ENCODE measurements around the gene PIP5K1B.

Gene PIP5K1B

GRCh38 chr9:68869022-68869421 is 164.0 kb downstream of the PIP5K1B start:
- DNase-seq: no peak

- no peak for DNase-seq
Measured at GRCh38 chr9:68870086-68870485, 165.0 kb downstream of the PIP5K1B start.

GRCh38 chr9:68871236-68871635 is 166.2 kb downstream of the PIP5K1B start:
- no peak for DNase-seq

DNA sequence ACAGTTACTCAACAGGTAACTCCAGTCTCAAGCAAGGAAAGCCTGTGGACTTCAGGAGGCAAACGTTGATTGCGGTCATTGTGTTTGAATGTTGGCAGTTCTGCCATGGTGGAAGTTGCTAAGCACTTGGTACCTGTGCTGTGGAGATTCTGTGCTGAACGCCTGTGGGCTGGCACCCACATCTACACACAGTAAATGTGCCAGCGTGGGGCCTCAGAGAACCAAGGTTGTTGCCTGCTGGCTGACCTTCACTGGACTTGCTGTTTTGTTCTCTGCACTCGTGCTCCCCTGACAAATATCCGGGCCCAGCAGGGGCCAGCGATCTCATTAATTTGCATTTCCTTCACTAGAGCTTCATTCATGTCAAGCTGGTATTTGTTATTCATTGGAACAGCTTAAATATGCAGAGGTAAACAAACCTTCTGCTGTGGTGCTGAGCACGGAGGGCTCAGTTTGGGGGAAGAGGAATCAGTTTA is 167.0 kb downstream of the PIP5K1B start:
- DNase-seq: no peak

- no peak for DNase-seq
Measured at GRCh38 chr9:68873179-68873578, 168.1 kb downstream of the PIP5K1B start.

- DNase-seq: no peak
Measured at GRCh38 chr9:68876273-68876672, 171.2 kb downstream of the PIP5K1B start.

DNA sequence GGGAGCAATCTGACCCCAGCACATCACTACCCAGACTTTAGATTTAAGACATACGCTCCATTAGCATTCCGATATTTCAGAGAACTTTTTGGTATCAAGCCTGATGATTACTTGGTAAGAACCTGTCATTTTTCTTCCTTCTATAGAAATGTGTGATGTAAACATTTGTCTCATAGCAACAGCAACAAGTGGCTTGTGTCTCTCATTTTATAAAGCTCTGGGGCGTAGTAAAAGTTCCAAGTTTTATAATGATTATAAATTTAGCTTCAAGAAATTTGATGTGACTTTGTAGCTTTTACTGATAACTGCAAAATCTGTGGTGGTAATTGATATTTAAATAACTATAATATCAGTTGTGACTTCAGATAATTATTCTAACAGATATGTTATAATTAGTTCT is 171.6 kb downstream of the PIP5K1B start:
- DNase-seq: no peak

- no peak for DNase-seq
Measured at GRCh38 chr9:68877219-68877618, 172.2 kb downstream of the PIP5K1B start.

GRCh38 chr9:68878450-68878849 is 173.4 kb downstream of the PIP5K1B start:
- DNase-seq: no peak

- no peak for DNase-seq
Measured at GRCh38 chr9:68883224-68883623, 178.2 kb downstream of the PIP5K1B start.

DNA sequence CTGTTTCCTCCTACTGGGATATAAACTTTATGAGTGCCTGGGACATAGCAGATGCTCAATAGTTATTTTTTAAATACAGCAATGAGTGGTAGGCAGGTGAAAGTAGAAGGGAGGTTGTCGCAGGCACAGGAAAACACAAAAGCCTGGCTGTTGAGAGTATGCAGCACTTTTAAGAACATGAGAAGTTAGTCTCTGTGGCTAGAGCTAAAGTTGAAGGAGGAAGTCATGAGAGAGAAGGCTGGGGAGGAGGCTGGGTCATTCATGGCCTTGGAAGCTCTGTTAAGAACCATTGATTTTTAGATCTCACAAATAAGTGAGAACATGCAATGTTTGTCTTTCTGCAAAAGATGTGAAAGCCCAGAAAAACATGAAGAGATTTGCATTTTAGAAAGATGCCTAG is 182.2 kb downstream of the PIP5K1B start:
- DNase-seq: no peak

- no peak for DNase-seq
Measured at GRCh38 chr9:68894502-68894901, 189.5 kb downstream of the PIP5K1B start.

DNA sequence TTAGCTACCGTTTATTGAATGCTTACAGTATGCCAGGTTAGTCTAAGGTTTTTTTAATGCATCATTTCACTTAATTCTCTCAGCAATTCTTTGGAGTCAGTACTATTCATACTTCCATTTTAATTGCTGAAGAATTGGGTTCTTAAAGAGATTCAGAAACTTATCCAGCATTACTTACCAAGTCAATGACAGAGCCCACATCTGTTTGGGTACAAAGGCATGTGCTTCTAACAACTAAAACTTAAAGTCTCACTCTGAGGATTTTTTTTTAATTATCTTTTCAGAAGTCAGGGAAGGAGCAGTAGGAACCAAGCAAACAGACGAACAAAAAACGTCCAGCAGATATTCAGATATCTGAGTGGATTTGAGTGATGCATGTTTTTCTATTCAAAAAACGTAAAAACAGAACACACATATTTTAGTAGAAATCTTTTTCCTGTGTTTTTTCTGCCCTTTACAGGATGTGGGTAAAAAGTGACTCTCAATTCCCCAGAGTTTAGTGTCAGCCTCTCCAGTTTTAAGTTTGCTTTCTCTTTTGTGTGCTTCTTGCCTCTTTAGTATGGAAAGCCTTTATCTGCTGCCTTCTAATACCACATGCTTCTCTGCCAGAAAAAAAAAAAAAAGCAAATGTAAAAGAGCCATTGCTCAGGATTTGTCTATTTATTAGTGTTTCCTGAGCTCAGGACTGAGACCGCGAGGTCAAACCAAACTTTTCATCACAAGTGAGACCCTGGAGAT is 190.9 kb downstream of the PIP5K1B start:
- DNase-seq: no peak

DNA sequence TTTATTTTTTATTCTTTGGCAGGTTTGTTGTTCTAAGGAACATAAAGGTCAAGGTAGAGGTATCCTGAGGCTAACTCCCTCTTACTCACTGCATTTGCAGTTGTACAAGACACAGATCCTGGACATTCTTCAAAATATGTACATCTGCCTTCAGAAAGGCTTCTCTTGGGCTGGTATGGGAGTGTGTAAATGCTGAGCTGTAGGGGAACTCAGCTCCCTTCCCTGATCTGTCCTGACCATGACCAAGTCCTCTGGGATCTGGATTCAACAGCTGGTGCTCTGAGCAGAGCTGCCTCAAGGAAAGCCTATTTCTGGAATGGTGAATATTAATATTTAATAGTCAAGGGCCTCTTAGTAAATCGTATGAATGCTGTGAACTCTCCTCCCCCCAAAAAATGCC is 191.4 kb downstream of the PIP5K1B start:
- DNase-seq: no peak

DNA sequence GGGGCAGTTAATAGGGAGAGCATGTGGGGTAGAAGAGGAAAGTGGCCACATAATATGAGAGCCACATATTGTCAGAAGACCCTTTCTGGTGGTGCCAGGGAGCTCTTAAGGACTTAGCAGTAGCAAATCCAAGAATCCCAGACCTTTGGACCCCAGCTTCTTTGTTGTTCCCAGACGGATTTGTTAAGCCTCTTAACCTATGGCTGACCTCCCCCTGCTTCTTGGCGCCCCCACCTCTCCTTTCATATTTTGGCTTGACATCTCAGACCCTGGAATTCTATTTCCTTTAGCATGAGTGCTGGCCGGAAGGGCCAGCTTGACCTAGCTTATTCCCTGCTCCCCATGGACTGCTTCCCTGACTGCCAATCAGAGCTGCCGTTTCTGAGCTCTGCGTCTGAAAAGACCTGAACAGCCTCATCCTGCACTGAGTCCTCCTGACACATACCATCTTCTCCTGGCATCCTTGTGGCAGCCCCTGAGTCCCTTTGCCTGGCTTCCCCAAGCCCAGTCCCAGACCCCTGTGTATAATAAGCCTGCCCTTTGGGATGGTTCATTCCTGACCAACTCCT is 192.6 kb downstream of the PIP5K1B start:
- no peak for DNase-seq

DNA sequence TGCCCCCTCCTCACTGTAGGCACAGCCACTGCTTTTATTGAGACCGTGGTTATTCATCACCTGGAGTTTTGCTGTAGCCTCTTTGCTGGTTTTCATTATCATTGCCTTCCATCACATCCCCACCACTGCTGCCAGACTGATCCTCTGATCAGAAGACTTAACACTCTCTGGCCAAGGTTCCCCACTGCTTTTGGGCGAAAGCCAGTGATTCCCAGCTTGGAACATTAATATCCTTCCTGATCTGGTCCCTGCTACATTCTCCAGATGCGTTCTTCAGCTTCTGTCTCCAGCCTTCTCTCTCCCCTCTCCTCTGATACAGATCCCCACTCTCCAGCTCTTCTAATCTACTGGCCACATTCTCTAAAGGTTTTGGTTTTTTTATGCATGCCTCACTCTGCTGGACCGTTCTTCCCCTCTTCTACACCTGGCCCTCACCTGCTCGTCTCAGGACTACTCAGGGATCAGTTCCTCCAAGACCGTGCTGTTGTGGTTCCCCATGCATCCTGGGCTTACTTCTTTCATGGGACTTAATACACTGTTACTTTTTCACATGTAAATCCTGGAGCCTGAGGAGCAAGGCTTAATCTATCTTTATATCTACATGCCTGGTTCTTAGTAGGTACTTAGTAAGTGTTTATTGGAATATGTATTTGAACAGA is 193.9 kb downstream of the PIP5K1B start:
- DNase-seq: no peak

DNA sequence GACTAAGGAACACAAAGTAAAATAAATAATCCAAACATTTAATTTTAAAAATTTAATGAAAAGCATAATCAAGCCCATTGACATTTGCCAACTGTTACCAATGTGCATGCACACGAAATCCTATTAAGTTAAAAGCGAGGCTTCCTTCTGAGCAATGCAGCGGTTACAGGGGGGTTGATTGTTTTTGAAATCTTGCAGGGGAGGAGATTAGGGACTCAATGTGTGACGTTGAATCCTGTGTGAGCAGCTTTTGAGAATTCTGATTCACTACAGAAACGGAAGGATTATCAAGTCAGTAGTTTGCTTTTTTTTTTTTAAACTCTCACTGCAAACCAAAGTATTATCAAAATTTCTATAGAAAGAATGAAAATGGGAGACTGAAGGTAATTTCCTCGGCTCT is 199.4 kb downstream of the PIP5K1B start:
- DNase-seq: no peak

GRCh38 chr9:68905129-68905528 is 200.1 kb downstream of the PIP5K1B start:
- no peak for DNase-seq

DNA sequence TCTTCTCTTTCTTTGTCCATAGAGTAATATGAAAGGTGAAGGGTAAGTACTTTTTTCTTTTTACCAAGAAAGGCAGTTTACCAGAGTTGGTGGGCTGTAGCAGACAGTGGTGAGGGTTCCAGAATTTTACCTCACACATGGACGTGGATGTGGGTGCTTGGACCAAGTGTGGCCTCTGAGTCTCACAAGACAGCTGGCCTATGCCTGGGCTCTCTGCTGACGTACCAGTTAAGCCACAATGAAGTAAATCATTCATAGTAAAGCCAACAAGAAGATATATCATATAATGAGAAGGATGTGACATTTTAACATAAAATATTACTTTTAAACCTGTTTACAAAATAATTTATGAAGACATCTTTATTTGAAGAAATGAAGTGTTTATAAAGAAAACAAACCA is 202.9 kb downstream of the PIP5K1B start:
- DNase-seq: no peak

DNA sequence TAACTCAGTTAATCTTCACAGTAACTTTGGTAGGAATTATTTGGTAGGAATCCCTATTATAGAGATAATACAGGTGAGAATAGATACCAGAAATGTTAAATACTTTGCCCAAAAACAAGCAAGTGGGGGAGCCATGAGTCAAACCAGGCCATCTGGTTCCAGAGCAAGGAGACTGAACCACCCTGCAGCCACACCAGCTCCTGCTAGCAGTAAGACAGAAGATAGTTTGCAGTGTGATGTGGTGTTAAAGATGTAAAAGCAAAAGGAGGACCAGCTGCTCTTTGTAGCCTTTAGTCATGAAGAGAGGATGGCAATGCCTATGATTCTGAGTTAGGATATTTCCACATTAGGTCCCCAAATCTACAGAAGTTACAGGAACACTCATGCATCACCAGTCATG is 207.5 kb downstream of the PIP5K1B start:
- no peak for DNase-seq

GRCh38 chr9:68913054-68913453 is 208.0 kb downstream of the PIP5K1B start:
- DNase-seq: no peak

- no peak for DNase-seq
Measured at GRCh38 chr9:68914751-68915150, 209.7 kb downstream of the PIP5K1B start.

DNA sequence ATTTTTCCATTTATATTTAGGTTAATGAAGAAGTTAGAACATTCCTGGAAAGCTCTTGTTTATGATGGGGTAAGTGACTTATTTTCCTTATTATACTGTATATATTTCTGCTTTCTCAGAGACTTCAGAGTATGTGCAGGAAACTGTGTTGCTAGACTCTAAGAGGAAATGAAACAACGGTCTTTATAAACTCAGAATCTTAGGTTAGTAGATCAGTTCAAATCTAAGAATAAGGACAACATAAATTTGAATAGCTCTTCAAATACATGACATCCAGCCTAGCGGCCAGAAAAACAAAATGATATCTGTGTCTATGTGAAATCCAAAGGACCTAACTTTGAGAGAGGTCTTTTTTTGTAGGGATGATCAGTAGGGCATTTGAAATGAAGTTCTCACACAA is 214.6 kb downstream of the PIP5K1B start:
- no peak for DNase-seq

- DNase-seq: no peak
Measured at GRCh38 chr9:68920921-68921320, 215.9 kb downstream of the PIP5K1B start.

Data from activated CD8-positive, alpha-beta memory T cell treated with anti-CD3 and anti-CD28 coated beads for 24 hours (primary cell).